Stimulated activated CD8-positive, alpha-beta memory T cell treated with anti-CD3 and anti-CD28 coated beads, Interleukin-12 subunit alpha, Interleukin-12 subunit beta, amount 100 ng/mL, for 1 hour (primary cell): ENCODE data around the gene AVEN.

ENCODE experiments used
- DNase-seq: peaks from one replicate; pipeline ENCODE4 v3.0.0-alpha.2; 2020; ENCODE audit warnings: low read depth

The AVEN gene

GRCh38 chr15:33985287-33985686 is 53.7 kb downstream of the AVEN start:
- DNase-seq, result no peak

DNA sequence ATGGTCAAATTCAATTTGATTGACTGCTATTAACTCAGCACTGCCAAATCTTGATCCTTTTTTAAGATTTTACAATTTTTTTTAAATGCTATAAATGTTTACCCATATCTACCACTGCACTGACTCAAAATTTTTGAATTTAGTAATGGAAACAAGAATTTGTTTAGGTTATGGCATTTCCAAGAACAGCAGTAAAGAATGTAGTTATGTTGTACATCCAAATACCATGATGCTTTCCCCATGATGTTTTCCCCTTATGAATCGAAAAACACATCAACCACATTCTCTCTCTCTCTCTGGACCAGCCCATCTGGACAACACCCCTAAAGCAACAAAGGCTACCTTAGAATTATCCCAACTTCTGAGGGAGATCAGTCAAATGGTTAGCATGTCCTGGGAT is 56.5 kb downstream of the AVEN start:
- DNase-seq, result no peak

DNA sequence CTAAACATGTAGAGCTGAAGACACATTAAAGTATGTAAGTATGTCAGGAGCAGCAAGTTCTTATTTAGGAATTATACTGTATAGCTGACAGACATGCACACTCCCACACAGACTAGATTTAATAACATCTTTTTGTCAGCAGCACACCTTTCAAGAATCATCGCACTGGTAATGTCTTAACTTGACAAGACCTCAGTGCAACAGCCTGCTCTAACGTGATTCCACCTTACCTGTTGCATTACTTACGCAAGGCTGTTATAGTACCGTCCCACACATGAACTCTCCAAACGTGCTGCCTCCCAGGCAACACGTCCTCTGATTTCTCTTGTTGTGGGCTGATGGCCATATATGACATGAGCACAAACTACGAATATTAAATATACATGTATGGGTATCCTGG is 58.8 kb downstream of the AVEN start:
- DNase-seq, result no peak

DNA sequence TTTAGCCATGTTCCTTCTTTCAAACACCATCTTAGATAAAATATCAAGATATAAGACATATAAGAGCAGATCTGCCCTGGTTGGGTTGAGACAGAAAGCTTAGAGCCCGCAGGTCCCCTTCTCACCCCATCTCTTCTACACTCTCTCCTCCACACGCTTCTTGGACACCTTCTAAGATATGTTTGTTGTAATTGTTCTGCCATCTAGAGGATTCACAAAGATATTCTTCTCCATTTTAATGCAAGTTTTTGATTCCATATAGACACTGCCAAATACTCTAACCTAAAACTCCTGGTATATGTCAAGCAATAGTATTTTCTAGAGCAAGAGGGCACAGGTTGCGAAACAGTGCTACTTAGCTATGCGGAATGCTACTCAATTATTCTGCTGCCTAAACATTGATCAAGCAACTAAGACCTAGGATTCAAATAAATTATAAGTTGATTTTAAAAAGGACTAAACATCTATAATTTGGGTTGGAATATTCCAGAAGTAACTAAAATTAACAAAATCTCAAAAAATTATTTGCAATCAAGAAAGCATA is 63.9 kb downstream of the AVEN start:
- no peak for DNase-seq

DNA sequence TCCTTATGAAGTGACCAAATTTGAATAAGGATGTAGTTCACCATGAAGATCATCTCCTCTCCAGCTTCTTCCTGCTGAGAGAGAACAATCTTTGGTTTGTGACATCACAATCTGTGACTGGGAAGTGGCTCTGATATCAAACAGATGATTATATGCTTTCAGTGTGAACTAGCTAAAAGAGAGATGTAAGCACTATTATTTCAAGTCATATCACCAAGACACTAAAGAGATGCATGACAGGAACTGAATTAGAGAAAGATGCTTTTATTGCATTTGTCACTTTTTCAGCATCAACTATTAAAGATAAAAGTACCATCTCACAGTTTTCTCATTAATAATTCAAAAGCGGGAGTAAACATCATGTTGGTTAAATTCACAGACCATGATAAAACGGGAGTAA is 67.2 kb downstream of the AVEN start:
- no peak for DNase-seq

- DNase-seq, result no peak
These were observed 70.2 kb downstream of the AVEN start for GRCh38 chr15:33968821-33969220.

DNA sequence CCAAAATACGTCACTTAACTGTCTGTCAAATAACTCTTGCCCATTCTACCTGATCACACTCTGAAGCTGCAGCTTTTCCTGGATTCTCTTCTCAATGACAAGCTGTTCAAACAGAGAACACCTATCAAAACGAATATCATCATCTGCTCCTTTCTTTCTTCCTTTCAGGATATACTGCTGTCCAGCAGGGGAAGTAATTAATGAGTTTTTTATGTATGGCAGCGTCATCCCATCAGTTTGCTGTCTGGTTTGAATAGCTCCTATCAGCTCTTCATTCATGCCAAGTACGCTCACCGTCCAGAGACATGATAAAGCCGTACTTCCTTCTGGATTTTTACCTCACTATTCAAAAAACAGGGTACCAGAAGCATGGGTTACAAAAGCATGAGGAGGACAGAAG is 70.8 kb downstream of the AVEN start, which contains the start of gene CHRM5:
Gene CHRM5, plus strand, starts transcription at position 274 of the 400 bp plus-strand sequence. CDS start 94,221 bp downstream, outside the sequence.
- DNase-seq, result no peak

GRCh38 chr15:33964665-33965040 is 74.4 kb downstream of the AVEN start:
- no peak for DNase-seq

DNA sequence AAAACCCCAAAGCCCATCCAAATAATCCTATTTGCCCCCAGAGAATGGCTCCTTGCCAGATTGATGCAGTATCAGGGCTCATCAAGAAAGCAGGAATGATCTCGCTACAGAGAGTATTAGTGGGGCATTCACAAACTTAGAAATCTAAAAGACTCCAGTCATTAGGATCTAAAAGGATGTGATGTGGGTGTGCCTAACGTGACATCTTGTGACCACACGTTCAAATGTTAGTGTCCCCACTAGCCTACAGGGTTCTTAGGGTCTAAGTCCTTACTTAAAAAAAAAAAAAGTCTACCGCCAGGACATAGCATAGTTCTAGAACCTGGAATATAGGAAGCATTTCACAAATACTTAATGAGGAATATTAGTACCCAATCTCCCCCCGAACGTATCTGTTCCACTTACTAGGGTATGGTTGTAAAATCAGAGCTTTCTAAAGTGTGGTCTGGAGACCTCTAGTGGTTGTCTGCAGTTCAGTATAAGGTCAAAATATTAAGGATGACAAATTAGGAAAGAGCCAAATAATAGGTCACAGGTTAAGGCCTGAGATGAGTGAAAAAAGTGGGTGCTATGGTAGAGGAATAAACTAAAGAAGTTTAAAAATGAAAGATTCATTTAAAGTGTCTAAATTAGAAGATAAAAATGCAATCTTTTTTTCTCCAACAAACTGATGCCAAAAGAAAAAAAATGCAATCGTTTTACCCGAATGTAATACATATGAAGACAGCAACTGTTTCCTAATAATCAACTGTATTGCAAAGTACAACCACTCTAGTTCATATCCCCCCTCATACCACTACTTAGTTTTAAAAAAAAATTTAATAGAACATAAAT is 75.0 kb downstream of the AVEN start:
- DNase-seq, result no peak

- DNase-seq, result no peak
These were observed 78.5 kb downstream of the AVEN start for GRCh38 chr15:33960549-33960935.

GRCh38 chr15:33959844-33960548 is 79.0 kb downstream of the AVEN start:
- no peak for DNase-seq

DNA sequence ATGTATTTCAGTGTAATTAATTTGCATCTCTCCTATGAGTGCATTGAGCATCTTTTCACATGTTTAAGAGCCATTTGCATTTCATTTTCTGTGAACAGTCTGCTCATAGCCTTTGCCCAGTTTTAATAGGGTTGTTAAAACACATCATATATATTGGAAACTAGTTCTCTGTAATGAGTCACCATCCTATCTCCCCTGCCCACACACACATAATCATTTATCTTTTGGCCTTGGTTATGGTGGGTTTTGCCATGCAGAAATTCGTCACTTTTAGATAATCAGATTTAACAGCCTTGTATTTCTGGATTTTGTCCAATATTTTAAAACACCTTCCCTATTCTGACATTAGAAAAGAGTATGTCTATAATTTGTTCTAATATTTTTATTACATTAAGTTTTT is 82.6 kb downstream of the AVEN start:
- DNase-seq, result no peak

- DNase-seq, result no peak
These were observed 83.1 kb downstream of the AVEN start for GRCh38 chr15:33955945-33956344.

DNA sequence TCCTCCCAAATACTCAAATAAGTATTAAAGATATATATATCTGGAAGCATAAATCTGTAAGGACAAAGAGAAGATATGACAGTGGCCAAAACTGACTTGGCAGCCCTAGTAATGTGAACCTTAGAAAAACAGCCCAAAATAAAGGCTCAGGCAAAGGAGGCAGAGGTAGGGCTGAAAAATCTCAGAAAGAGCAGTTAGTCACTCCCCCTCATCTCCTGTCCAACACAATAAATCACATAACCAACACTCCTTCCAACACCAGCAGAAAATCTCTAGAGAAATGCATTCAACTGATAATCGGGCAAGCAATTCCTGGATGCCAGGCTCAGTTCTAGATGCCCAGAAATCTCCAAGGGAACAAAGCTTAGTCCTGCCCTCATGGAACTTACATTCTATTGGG is 92.9 kb downstream of the AVEN start:
- DNase-seq, result no peak

- no peak for DNase-seq
These were observed 97.5 kb downstream of the AVEN start for GRCh38 chr15:33941279-33942063.

DNA sequence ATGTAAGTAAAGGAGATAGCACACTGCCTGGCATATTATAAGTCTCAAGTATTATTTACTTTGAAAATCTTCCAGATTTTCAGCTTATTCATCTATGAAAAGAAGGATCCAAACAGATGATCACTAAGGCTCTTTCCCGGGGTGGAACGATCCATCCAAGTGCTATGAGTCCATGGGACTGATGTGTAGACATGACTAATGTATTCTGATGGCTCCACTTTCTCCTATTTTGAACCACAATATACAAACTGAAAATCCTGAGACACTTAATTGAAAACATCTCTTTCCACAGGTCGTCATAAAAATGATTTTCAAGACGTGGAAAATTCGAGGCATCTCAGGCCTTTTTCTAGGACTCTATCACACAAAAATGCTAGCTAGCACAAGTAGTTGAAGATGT is 104.1 kb downstream of the AVEN start:
- no peak for DNase-seq

GRCh38 chr15:33934396-33934795 is 104.6 kb downstream of the AVEN start:
- no peak for DNase-seq

GRCh38 chr15:33932734-33933133 is 106.3 kb downstream of the AVEN start:
- no peak for DNase-seq

DNA sequence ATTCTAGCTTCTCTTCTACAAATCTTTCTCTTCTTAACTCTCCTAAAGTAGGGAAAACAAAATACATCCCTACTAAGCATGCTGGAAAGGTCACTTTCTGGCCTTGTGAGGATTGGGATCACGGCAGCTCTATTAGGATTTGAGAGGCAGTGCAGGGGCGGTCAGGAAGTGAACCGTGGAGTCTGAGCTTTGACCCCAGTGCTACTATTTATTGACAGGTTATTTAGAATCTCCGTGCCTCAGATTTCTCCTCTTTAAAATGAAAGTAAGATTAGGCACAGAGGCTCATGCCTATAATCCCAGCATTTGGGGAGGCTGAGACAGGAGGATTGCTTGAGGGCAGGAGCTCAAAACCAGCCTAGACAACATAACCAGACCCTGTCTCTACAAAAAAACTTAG is 112.7 kb downstream of the AVEN start:
- no peak for DNase-seq

DNA sequence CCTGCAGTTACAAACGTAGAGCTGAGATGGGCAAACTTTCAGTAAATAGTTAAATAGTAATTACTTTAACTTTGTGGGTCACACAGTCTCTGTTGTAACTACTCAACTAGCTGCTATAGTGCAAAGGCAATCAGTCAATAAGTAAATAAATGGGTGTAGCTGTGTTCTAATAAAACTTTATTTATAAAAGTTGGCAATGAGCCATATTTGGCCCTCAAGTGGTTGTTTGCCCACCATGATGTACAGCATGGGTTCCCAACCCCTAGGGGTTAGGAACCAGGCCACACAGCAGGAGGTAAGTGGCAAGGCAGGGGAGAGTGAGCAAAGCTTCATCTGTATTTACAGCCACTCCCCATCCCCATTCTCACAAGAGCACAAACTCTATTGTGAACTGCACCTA is 115.6 kb downstream of the AVEN start:
- DNase-seq, result no peak

- no peak for DNase-seq
These were observed 123.2 kb downstream of the AVEN start for GRCh38 chr15:33915571-33916407.

DNA sequence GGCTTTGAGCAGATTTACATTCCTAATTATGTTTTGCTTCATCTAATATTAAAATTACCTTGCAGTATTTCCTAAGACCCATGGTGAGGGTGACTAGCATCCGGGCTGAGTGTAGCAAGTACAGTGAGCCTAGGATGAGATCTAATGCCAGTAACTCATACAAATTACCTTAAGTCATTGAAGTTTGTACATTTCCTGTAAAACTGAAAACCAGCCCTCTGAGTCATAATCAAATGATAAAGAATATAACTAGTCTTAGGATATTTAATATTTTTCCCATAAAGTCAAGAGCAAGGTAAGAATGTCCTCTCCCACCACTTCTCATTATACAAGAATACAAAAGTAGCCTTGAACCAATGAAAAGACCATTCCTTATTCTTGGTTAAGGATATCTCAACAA is 125.5 kb downstream of the AVEN start:
- no peak for DNase-seq
